Transverse colon (tissue), 4 donors: ENCODE results near the gene OPN1MW3. TPM values are rescaled to one million over a fixed set of nuclear protein-coding genes. Genes with fewer than 3 reads are reported as not detected.
A peak's percentile ranks its signal among the peaks of the same experiment; 100 is the strongest.

ENCODE experiments used
- DNase-seq: peaks from one replicate; pipeline ENCODE4 v3.0.0-alpha.2; 2019
- H3K27ac ChIP-seq, 4 donors: fragments of 200-600 bp; sonication (generic); 2 replicates each; pipeline ENCODE4 v1.5.1; 2016 to 2018; ENCODE audit warnings: inconsistent platforms in 4 of 4
- H3K27me3 ChIP-seq: fragments of 200-600 bp; sonication (generic); 2 replicates; pipeline ENCODE4 v1.5.1; 2017; ENCODE audit warnings: inconsistent platforms
- H3K36me3 ChIP-seq, 4 donors: fragments of 200-600 bp; sonication (generic); 2 replicates each; pipeline ENCODE4 v1.5.1; 2017 to 2019; ENCODE audit warnings: inconsistent platforms in 4 of 4
- H3K4me1 ChIP-seq, 4 donors: fragments of 200-600 bp; sonication (generic); 2 replicates each; pipeline ENCODE4 v1.5.1; 2017 to 2020; ENCODE audit warnings: inconsistent platforms in 4 of 4
- H3K4me3 ChIP-seq, 4 donors: fragments of 200-600 bp; sonication (generic); 1 replicate in 1 of 4; 2 replicates in 3 of 4; pipeline versions ENCODE4 v1.5.1 to v1.6.1; 2017 to 2019; ENCODE audit warnings: inconsistent platforms in 4 of 4
- H3K9me3 ChIP-seq, 2 donors: fragments of 200-600 bp; sonication (generic); 2 replicates each; pipeline ENCODE4 v1.5.1; 2017 to 2019; ENCODE audit warnings: inconsistent platforms in 2 of 2
- EP300 ChIP-seq: sonication (generic); formaldehyde crosslinking; IDR thresholded peaks from one replicate; pipeline ENCODE4 v1.6.1; 2017; ENCODE audit warnings: antibody characterized with exemption, low read depth
- POLR2A ChIP-seq: fragments of 450-650 bp; IDR thresholded peaks from one replicate; pipeline ENCODE4 v1.6.1; 2016; ENCODE audit warnings: antibody characterized with exemption, mild to moderate bottlenecking, moderate library complexity
- POLR2AphosphoS5 ChIP-seq, 3 donors: sonication (generic); formaldehyde crosslinking; IDR thresholded peaks; one replicate each; pipeline ENCODE4 v1.6.1; 2016; ENCODE audit warnings: antibody characterized with exemption in 3 of 3
- WGBS, 2 donors: methylation state at CpG; one replicate each; pipeline ENCODE4 v1.1.5; 2018; ENCODE audit warnings: low coverage in 1 of 2; 5-methylcytosine and 5-hydroxymethylcytosine counted together
- in situ Hi-C, 4 donors: fragments of 200-750 bp; cut with MboI; loops; one replicate each; pipeline versions ENCODE4 v1.15.0 to v1.15.1; 2017; ENCODE audit warnings: low sequenced_read_pairs in 3 of 4, low pct_ligation_motif_present in 1 of 4, low pct_unique_long_range_greater_than_20kb in 1 of 4
- intact Hi-C: fragments of 100-400 bp; cut with DNase I; formaldehyde crosslinking; loops from one replicate; pipeline ENCODE4 v1.15.1; 2023; ENCODE audit warnings: low total_unique reads
- total RNA-seq, 4 donors: library from RNA; depleted of rRNA; stranded (reverse); fragments of >200 nt; gene quantifications; one replicate each; pipeline ENCODE4 v1.1.0, GENCODE V29; 2016
- TF ChIP-seq, protein P1 (sequence below), 5 experiments: fragments of 200-600 bp in 3 of 5; fragments of 450-650 bp in 2 of 5; sonication (generic) in 3 of 5; IDR thresholded peaks; 1 replicate in 2 of 5; 2 replicates in 3 of 5; pipeline ENCODE4 v1.5.1; 2016 to 2017; ENCODE audit warnings: antibody characterized with exemption in 5 of 5, inconsistent platforms in 3 of 5, mild to moderate bottlenecking in 2 of 5, moderate library complexity in 1 of 5

The OPN1MW3 gene
- total RNA-seq, 4 donors from 2014 or later: not detected

DNA sequence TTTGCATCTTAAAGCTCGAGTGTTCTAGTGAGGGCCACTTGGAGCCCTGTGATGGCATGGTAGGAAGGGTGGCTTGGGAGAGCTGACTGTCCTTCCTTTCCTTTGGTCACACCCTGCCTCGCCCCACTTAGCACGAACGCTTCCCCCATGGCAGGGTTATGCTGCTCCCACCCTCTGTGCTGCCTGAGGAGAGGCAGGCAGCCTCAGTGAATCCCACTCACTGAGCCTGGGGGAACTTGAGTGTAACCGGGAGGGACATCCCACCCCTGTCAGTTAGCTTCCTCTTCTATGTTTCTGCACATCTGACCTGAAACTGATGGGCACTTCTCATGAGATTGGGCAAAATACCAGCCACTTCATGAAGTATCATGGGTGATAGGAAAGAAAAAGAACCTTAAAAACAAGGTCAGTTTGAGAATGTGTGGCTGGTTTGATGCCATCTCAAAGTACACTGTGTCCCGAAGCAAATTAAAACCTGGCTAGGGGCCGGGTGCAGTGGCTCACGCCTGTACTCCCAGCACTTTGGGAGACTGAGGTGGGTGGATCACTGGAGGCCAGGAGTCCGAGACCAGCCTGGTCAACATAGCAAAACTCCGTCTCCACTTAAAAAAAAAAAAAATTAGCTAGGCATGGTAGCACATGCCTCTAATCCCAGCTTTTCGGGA is 48.3 kb downstream of the OPN1MW3 start:
- 81% methylated on average over 11 of the region's 11 CpGs; no CpG with 5 or more reads in 1 of the 2 donors for WGBS, 2 donors
- Histone ChIP-seq H3K36me3 (no peaks in the 10 kb centered on the region), H3K27ac (no peak overlapping the region), H3K9me3 (no peaks in the 10 kb centered on the region), H3K4me3 (no peak overlapping the region), H3K4me1 (no peaks in the 10 kb centered on the region), H3K27me3 (no peaks in the 10 kb centered on the region)
- TF ChIP-seq POLR2AphosphoS5 (IDR thresholded peaks at IDR 0.05) (no peak), POLR2A (no peak), EP300 (no peak)
- TF ChIP-seq, protein P1, sequence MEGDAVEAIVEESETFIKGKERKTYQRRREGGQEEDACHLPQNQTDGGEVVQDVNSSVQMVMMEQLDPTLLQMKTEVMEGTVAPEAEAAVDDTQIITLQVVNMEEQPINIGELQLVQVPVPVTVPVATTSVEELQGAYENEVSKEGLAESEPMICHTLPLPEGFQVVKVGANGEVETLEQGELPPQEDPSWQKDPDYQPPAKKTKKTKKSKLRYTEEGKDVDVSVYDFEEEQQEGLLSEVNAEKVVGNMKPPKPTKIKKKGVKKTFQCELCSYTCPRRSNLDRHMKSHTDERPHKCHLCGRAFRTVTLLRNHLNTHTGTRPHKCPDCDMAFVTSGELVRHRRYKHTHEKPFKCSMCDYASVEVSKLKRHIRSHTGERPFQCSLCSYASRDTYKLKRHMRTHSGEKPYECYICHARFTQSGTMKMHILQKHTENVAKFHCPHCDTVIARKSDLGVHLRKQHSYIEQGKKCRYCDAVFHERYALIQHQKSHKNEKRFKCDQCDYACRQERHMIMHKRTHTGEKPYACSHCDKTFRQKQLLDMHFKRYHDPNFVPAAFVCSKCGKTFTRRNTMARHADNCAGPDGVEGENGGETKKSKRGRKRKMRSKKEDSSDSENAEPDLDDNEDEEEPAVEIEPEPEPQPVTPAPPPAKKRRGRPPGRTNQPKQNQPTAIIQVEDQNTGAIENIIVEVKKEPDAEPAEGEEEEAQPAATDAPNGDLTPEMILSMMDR (IDR thresholded peaks at IDR 0.05): no peak
- in situ Hi-C loops (no loop called here), intact Hi-C loops (no loop called here)
- no peak for DNase-seq

DNA sequence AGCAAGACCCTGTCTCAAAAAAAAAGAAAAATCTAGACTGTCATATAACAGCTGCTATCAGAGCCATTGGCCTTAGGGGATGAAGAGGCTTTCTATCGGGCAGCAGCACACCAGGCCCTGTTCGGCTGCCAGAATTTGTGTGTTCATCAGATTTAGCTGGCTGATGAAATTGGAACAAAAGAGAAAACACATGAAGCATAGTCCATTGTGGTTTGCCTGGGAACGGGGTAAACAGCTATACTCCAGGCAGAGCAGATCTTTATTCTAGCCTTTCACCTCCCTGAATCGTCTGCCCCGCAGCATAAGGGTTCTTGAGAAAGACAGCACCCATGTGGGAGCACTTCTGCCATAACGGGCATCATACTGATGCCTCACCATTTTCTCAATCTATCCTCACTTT is 49.8 kb downstream of the OPN1MW3 start:
- 74 to 86% methylated on average over 5 to 6 of the region's 6 CpGs for WGBS, 2 donors
- intact Hi-C loops: no loop called here
- Histone ChIP-seq H3K27ac (no peak overlapping the region), H3K9me3 (no peaks in the 10 kb centered on the region), H3K4me3 (no peak overlapping the region), H3K36me3 (no peaks in the 10 kb centered on the region), H3K4me1 (no peaks in the 10 kb centered on the region), H3K27me3 (no peaks in the 10 kb centered on the region)
- no peak for DNase-seq
- in situ Hi-C loops: no loop called here
- no peak for TF ChIP-seq EP300
- TF ChIP-seq, protein P1 (IDR thresholded peaks at IDR 0.05): no peak
- no peak for TF ChIP-seq POLR2AphosphoS5 (IDR thresholded peaks at IDR 0.05)
- TF ChIP-seq POLR2A: no peak

DNA sequence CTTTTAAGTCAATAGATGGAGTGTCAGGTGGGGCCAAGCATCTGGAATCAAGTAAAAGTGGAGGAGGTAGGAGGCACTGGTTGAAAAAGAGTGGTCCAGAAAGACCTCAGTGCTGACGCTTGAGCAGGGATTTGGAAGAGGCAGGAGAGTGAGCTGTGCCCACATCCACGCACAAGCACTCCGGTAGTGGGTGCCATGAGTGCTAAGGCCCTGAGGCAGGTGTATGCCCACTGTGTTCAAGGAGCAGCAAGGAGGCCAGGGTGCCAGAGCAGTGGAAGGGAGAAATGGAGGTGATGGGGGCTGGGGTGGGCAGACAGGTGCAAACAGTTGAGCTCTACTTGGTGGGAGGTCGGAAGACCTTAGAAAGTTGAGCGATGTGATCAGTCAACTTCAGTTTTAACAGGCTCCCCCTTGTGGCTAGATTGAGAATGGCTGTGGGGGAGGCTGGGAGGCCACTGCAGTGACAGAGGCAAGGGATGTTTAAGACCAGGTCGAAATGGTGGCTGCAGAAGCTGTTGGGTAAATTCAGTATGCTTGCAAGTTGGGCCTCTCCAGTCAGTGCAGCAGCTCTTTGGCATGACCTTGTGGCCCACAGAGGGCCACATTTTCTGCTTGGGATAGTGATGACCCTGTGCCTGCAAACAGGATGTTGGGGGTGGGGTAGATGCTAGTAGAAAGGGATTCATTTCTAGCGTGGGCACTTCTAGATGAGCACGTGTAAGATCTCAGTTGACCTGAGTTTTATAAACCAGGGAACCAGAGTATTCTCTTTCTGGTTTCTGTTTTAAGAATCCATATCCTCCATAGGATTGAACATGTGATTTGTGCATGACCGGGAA is 50.9 kb downstream of the OPN1MW3 start:
- Histone ChIP-seq H3K27ac (no peak overlapping the region), H3K4me1 (no peaks in the 10 kb centered on the region), H3K9me3 (no peaks in the 10 kb centered on the region), H3K27me3 (no peaks in the 10 kb centered on the region), H3K36me3 (no peaks in the 10 kb centered on the region), H3K4me3 (no peak overlapping the region)
- WGBS, 2 donors: 57% methylated on average over 9 of the region's 9 CpGs; no CpG with 5 or more reads in 1 of the 2 donors
- DNase-seq: peak; percentile 73
- in situ Hi-C loops (no loop called here), intact Hi-C loops (no loop called here)
- TF ChIP-seq, protein P1 (IDR thresholded peaks at IDR 0.05): peak; percentile 62 to 73 (median 63)
- no peak for TF ChIP-seq POLR2AphosphoS5 (IDR thresholded peaks at IDR 0.05)

DNA sequence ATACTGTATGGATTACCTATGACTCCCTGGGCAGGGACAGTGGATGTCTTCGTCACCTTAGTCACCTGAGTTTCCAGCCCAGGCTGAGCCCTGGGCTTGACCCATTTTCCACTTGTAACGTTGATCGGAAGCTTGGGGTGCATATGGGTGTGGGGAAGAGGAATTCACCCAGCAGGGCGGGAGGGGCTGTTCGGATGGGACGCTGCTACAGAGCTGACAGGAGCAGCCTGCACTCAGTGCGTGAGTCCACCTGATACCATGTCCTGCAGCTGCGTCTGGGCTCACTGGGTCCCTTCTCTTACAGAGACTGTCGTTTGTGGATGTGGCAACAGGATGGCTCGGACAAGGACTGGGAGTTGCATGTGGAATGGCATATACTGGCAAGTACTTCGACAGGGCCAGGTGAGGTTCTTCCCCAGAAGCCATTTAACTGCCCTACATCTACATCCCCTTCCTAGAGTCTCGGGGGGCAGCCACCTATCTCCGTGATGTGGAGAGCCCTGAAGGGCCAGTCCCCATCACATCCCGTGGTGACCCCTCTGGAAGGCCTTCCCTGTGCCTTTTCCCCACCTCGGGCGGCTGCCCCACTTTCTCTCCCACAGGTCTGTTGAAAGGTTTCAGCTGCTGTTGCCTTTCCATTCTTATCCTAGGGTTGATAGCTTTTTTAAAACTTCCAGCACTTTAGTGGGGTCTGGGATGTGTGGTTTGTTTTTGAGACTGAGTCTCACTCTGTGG is 51.8 kb downstream of the OPN1MW3 start:
- TF ChIP-seq EP300: no peak
- H3K4me3 ChIP-seq: no peak overlapping the region
- H3K9me3 ChIP-seq: no peaks in the 10 kb centered on the region
- WGBS, 2 donors: 77% methylated on average over 16 of the region's 16 CpGs; no CpG with 5 or more reads in 1 of the 2 donors
- H3K4me1 ChIP-seq: no peaks in the 10 kb centered on the region
- no peak for DNase-seq
- intact Hi-C loops (no loop called here), in situ Hi-C loops (no loop called here)
- no peaks in the 10 kb centered on the region for H3K36me3 ChIP-seq
- H3K27me3 ChIP-seq: no peaks in the 10 kb centered on the region
- H3K27ac ChIP-seq: no peak overlapping the region
